H54 (cell line): ENCODE data around the gene AVEN.

ENCODE experiments used
- DNase-seq: peaks from one replicate; pipeline ENCODE4 v3.0.0; 2011; ENCODE audit warnings: low spot score, mixed read lengths; ENCODE audit not compliant: insufficient read length
- FAIRE-seq: peaks from 3 replicates; lab custom pipeline; 2011; peaks lifted over from hg19 to GRCh38; lab: Jason Lieb, UNC
- POLR2A ChIP-seq: IDR thresholded peaks from 2 replicates; pipeline ENCODE4 v1.6.1; 2011; ENCODE audit warnings: low read depth, mild to moderate bottlenecking, low read length

The AVEN gene

GRCh38 chr15:33852094-33852493 lies 186.9 kb downstream of the AVEN start:
- DNase-seq (no peak), FAIRE-seq (no peak)
- TF ChIP-seq POLR2A = no peak

- TF ChIP-seq POLR2A = no peak
- FAIRE-seq = no peak
- no peak for DNase-seq
These were observed 187.9 kb downstream of the AVEN start for GRCh38 chr15:33851079-33851478.

GRCh38 chr15:33848011-33848410 lies 191.0 kb downstream of the AVEN start:
- FAIRE-seq (no peak), DNase-seq (no peak)
- TF ChIP-seq POLR2A = no peak

- no peak for TF ChIP-seq POLR2A
- FAIRE-seq (no peak), DNase-seq (no peak)
These were observed 192.1 kb downstream of the AVEN start for GRCh38 chr15:33846862-33847261.

GRCh38 chr15:33846142-33846541 lies 192.9 kb downstream of the AVEN start:
- no peak for TF ChIP-seq POLR2A
- FAIRE-seq (no peak), DNase-seq (no peak)

- TF ChIP-seq POLR2A = no peak
- FAIRE-seq = no peak
- no peak for DNase-seq
These were observed 194.4 kb downstream of the AVEN start for GRCh38 chr15:33844597-33844996.

GRCh38 chr15:33844186-33844585 lies 194.8 kb downstream of the AVEN start:
- TF ChIP-seq POLR2A = no peak
- DNase-seq = no peak
- no peak for FAIRE-seq

- FAIRE-seq = no peak
- no peak for TF ChIP-seq POLR2A
These were observed 198.4 kb downstream of the AVEN start for GRCh38 chr15:33840615-33841014.

GRCh38 chr15:33839540-33839939 lies 199.5 kb downstream of the AVEN start:
- DNase-seq (no peak), FAIRE-seq (no peak)
- TF ChIP-seq POLR2A = no peak

More at GRCh38 chr15:33840615-33841014, 198.4 kb downstream of the AVEN start:
- no peak for DNase-seq

GRCh38 chr15:33837294-33837693 lies 201.7 kb downstream of the AVEN start:
- DNase-seq (no peak), FAIRE-seq (no peak)
- TF ChIP-seq POLR2A = no peak

GRCh38 chr15:33834892-33835743 lies 203.9 kb downstream of the AVEN start:
- no peak for TF ChIP-seq POLR2A
- FAIRE-seq (no peak), DNase-seq (no peak)

GRCh38 chr15:33831646-33832045 lies 207.4 kb downstream of the AVEN start:
- TF ChIP-seq POLR2A = no peak
- FAIRE-seq = no peak
- no peak for DNase-seq

- FAIRE-seq = no peak
- no peak for TF ChIP-seq POLR2A
- DNase-seq = no peak
These were observed 208.7 kb downstream of the AVEN start for GRCh38 chr15:33830351-33830750.

GRCh38 chr15:33826201-33826600 lies 212.8 kb downstream of the AVEN start:
- FAIRE-seq (no peak), DNase-seq (no peak)
- TF ChIP-seq POLR2A = no peak

- DNase-seq = no peak
- FAIRE-seq = no peak
- no peak for TF ChIP-seq POLR2A
These were observed 213.6 kb downstream of the AVEN start for GRCh38 chr15:33825453-33825852.
